ENCODE measurements around the gene CERT1.

Gene CERT1

DNA sequence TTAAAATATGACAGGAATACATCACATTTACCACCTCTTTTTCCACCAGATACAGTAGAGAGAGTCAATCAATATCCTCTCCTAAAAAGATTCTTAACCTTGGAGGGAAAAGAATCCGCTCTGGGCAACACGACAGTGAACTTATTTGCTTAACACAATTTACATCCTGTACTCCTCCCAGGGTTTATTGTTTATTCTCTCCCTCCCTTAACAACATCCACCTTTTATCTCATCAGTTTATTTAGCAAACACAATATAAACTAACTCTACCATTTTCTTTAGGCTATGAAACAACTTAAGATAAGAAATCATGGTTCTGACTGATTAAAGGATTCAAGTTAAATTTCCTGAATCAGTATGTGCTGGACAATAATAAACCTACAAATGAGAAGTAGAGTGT, 50.9 kb downstream of the CERT1 start:
- Histone ChIP-seq H3K18ac (ENCODE audit: low read length) (no peak overlapping the region), H3K27ac (replicated peaks; ENCODE audit: low read length) (no peak overlapping the region), H3K4me3 (ENCODE audit: low read length in 2 of 2) (no peak overlapping the region), H2BK120ac (ENCODE audit: low read depth, low read length) (no peak overlapping the region), H3K9ac (ENCODE audit: low read depth, low read length, poor library complexity) (no peak overlapping the region), H3K9me3 (replicated peaks in 1 of 2; ENCODE audit: control insufficient read depth in 2 of 2, insufficient read depth in 1 of 2, low read depth in 1 of 2, low read length in 2 of 2) (peaks cover 0 to 5% of the 10 kb centered on the region in 2 donors), H3K27me3 (ENCODE audit: control insufficient read depth in 3 of 3, insufficient read depth in 3 of 3, low read depth in 1 of 3, low read length in 3 of 3) (no peaks in the 10 kb centered on the region), H3K23ac (ENCODE audit: low read depth, low read length, poor library complexity) (no peak overlapping the region), H3K4ac (ENCODE audit: low read length) (no peak overlapping the region), H3K79me1 (ENCODE audit: low read depth, low read length) (no peaks in the 10 kb centered on the region), H2BK5ac (ENCODE audit: low read length) (no peak overlapping the region), H3K14ac (ENCODE audit: low read length) (no peak overlapping the region), H4K8ac (ENCODE audit: low read depth, low read length) (no peak overlapping the region), H2AFZ (ENCODE audit: low read length) (no peak overlapping the region), H2AK5ac (ENCODE audit: low read depth, low read length) (no peak overlapping the region), H3K36me3 (replicated peaks in 1 of 2; ENCODE audit: control insufficient read depth in 2 of 2, insufficient read depth in 2 of 2, low read length in 2 of 2) (peaks cover 0 to 21% of the 10 kb centered on the region in 2 donors), H2BK15ac (ENCODE audit: low read length) (no peak overlapping the region), H3K4me2 (ENCODE audit: insufficient read depth, low read length, poor library complexity, severe bottlenecking) (no peak overlapping the region), H3K4me1 (ENCODE audit: control insufficient read depth in 2 of 2, insufficient read depth in 1 of 2, low read depth in 1 of 2, low read length in 2 of 2) (peaks cover 0 to 1% of the 10 kb centered on the region in 2 donors), H2BK12ac (ENCODE audit: low read length) (no peak overlapping the region), H4K91ac (ENCODE audit: low read depth, low read length, poor library complexity) (no peak overlapping the region)
- no CpG with 5 or more reads among the region's 2 CpGs for whole genome bisulfite sequencing, 2 donors (ENCODE audit: extremely low coverage in 2 of 2, insufficient read length in 2 of 2, insufficient replicate concordance in 1 of 2)
- no peak for DNase-seq (ENCODE audit: low spot score)

- 100% methylated on average over 3 of the region's 8 CpGs; no CpG with 5 or more reads in 1 of the 2 donors for WGBS, 2 donors (ENCODE audit: extremely low coverage in 2 of 2, insufficient read length in 2 of 2, insufficient replicate concordance in 1 of 2)
- H4K91ac ChIP-seq (ENCODE audit: low read depth, low read length, poor library complexity), result no peak overlapping the region
Observed at GRCh38 chr5:75457691-75458090, 53.7 kb downstream of the CERT1 start.

DNA sequence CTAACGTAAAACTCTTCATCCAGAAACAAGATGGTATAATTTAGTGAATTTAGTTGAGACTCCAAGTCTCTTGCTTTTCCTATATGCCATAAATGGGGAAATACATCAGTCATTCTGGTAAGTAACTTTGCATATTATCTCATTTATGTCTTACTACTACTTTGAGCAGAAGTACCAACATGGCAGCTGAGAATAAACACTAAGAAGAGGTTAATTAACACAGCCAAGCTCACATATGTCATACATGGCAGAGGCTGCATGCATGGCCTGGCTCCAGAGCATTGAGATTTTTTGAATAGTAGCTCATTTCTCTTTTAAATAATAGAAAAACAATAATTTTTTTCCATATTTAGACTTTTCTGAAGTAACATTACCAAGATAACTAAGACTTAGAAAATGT, 54.3 kb downstream of the CERT1 start:
- Histone ChIP-seq H2AFZ (ENCODE audit: low read length) (no peak overlapping the region), H2BK12ac (ENCODE audit: low read length) (no peak overlapping the region), H3K27ac (replicated peaks; ENCODE audit: low read length) (no peak overlapping the region), H3K4me2 (ENCODE audit: insufficient read depth, low read length, poor library complexity, severe bottlenecking) (no peak overlapping the region), H2AK5ac (ENCODE audit: low read depth, low read length) (no peak overlapping the region), H3K23ac (ENCODE audit: low read depth, low read length, poor library complexity) (no peak overlapping the region), H3K79me1 (ENCODE audit: low read depth, low read length) (no peaks in the 10 kb centered on the region), H3K9ac (ENCODE audit: low read depth, low read length, poor library complexity) (no peak overlapping the region), H3K4me3 (ENCODE audit: low read length in 2 of 2) (no peak overlapping the region), H3K14ac (ENCODE audit: low read length) (no peak overlapping the region), H3K9me3 (replicated peaks in 1 of 2; ENCODE audit: control insufficient read depth in 2 of 2, insufficient read depth in 1 of 2, low read depth in 1 of 2, low read length in 2 of 2) (peaks cover 0 to 3% of the 10 kb centered on the region in 2 donors), H2BK5ac (ENCODE audit: low read length) (no peak overlapping the region), H4K8ac (ENCODE audit: low read depth, low read length) (no peak overlapping the region), H2BK15ac (ENCODE audit: low read length) (no peak overlapping the region), H2BK120ac (ENCODE audit: low read depth, low read length) (no peak overlapping the region), H3K4ac (ENCODE audit: low read length) (no peak overlapping the region), H3K18ac (ENCODE audit: low read length) (no peak overlapping the region), H4K91ac (ENCODE audit: low read depth, low read length, poor library complexity) (no peak overlapping the region), H3K27me3 (ENCODE audit: control insufficient read depth in 3 of 3, insufficient read depth in 3 of 3, low read depth in 1 of 3, low read length in 3 of 3) (no peaks in the 10 kb centered on the region), H3K4me1 (ENCODE audit: control insufficient read depth in 2 of 2, insufficient read depth in 1 of 2, low read depth in 1 of 2, low read length in 2 of 2) (no peaks in the 10 kb centered on the region), H3K36me3 (replicated peaks in 1 of 2; ENCODE audit: control insufficient read depth in 2 of 2, insufficient read depth in 2 of 2, low read length in 2 of 2) (peaks cover 0 to 20% of the 10 kb centered on the region in 2 donors)
- no peak for DNase-seq (ENCODE audit: low spot score)
- WGBS, 2 donors (ENCODE audit: extremely low coverage in 2 of 2, insufficient read length in 2 of 2, insufficient replicate concordance in 1 of 2), result no CpG with 5 or more reads among the region's 1 CpG

More at GRCh38 chr5:75457691-75458090, 53.7 kb downstream of the CERT1 start:
- Histone ChIP-seq H2AFZ (ENCODE audit: low read length) (no peak overlapping the region), H3K27ac (replicated peaks; ENCODE audit: low read length) (no peak overlapping the region), H2AK5ac (ENCODE audit: low read depth, low read length) (no peak overlapping the region), H3K4me2 (ENCODE audit: insufficient read depth, low read length, poor library complexity, severe bottlenecking) (no peak overlapping the region), H3K36me3 (replicated peaks in 1 of 2; ENCODE audit: control insufficient read depth in 2 of 2, insufficient read depth in 2 of 2, low read length in 2 of 2) (peaks cover 0 to 22% of the 10 kb centered on the region in 2 donors), H3K4me3 (ENCODE audit: low read length in 2 of 2) (no peak overlapping the region), H3K23ac (ENCODE audit: low read depth, low read length, poor library complexity) (no peak overlapping the region), H3K14ac (ENCODE audit: low read length) (no peak overlapping the region), H4K8ac (ENCODE audit: low read depth, low read length) (no peak overlapping the region), H2BK12ac (ENCODE audit: low read length) (no peak overlapping the region), H2BK5ac (ENCODE audit: low read length) (no peak overlapping the region), H2BK120ac (ENCODE audit: low read depth, low read length) (no peak overlapping the region), H2BK15ac (ENCODE audit: low read length) (no peak overlapping the region), H3K4me1 (ENCODE audit: control insufficient read depth in 2 of 2, insufficient read depth in 1 of 2, low read depth in 1 of 2, low read length in 2 of 2) (no peaks in the 10 kb centered on the region), H3K9me3 (replicated peaks in 1 of 2; ENCODE audit: control insufficient read depth in 2 of 2, insufficient read depth in 1 of 2, low read depth in 1 of 2, low read length in 2 of 2) (peaks cover 0 to 5% of the 10 kb centered on the region in 2 donors), H3K27me3 (ENCODE audit: control insufficient read depth in 3 of 3, insufficient read depth in 3 of 3, low read depth in 1 of 3, low read length in 3 of 3) (no peaks in the 10 kb centered on the region), H3K4ac (ENCODE audit: low read length) (no peak overlapping the region), H3K9ac (ENCODE audit: low read depth, low read length, poor library complexity) (no peak overlapping the region), H3K79me1 (ENCODE audit: low read depth, low read length) (no peaks in the 10 kb centered on the region), H3K18ac (ENCODE audit: low read length) (no peak overlapping the region)
- DNase-seq (ENCODE audit: low spot score), result no peak

- H3K79me1 ChIP-seq (ENCODE audit: low read depth, low read length), result no peaks in the 10 kb centered on the region
- H3K18ac ChIP-seq (ENCODE audit: low read length), result no peak overlapping the region
- no peak overlapping the region for H3K4ac ChIP-seq (ENCODE audit: low read length)
- no peak overlapping the region for H3K27ac ChIP-seq (replicated peaks; ENCODE audit: low read length)
- peaks cover 2 to 27% of the 10 kb centered on the region in 2 donors for H3K9me3 ChIP-seq (replicated peaks in 1 of 2; ENCODE audit: control insufficient read depth in 2 of 2, insufficient read depth in 1 of 2, low read depth in 1 of 2, low read length in 2 of 2)
- no peak overlapping the region for H3K23ac ChIP-seq (ENCODE audit: low read depth, low read length, poor library complexity)
- H2BK15ac ChIP-seq (ENCODE audit: low read length), result no peak overlapping the region
- no peaks in the 10 kb centered on the region for H3K4me1 ChIP-seq (ENCODE audit: control insufficient read depth in 2 of 2, insufficient read depth in 1 of 2, low read depth in 1 of 2, low read length in 2 of 2)
- H4K91ac ChIP-seq (ENCODE audit: low read depth, low read length, poor library complexity), result no peak overlapping the region
- no peak overlapping the region for H2BK12ac ChIP-seq (ENCODE audit: low read length)
- peaks cover 0 to 3% of the 10 kb centered on the region in 2 donors for H3K36me3 ChIP-seq (replicated peaks in 1 of 2; ENCODE audit: control insufficient read depth in 2 of 2, insufficient read depth in 2 of 2, low read length in 2 of 2)
- H3K4me2 ChIP-seq (ENCODE audit: insufficient read depth, low read length, poor library complexity, severe bottlenecking), result no peak overlapping the region
- no peak overlapping the region for H2BK5ac ChIP-seq (ENCODE audit: low read length)
- H3K4me3 ChIP-seq (ENCODE audit: low read length in 2 of 2), result no peak overlapping the region
- H4K8ac ChIP-seq (ENCODE audit: low read depth, low read length), result no peak overlapping the region
- no peak overlapping the region for H2BK120ac ChIP-seq (ENCODE audit: low read depth, low read length)
- H3K9ac ChIP-seq (ENCODE audit: low read depth, low read length, poor library complexity), result no peak overlapping the region
- no peaks in the 10 kb centered on the region for H3K27me3 ChIP-seq (ENCODE audit: control insufficient read depth in 3 of 3, insufficient read depth in 3 of 3, low read depth in 1 of 3, low read length in 3 of 3)
- H2AK5ac ChIP-seq (ENCODE audit: low read depth, low read length), result no peak overlapping the region
- DNase-seq (ENCODE audit: low spot score), result no peak
- H2AFZ ChIP-seq (ENCODE audit: low read length), result no peak overlapping the region
- H3K14ac ChIP-seq (ENCODE audit: low read length), result no peak overlapping the region
- no CpG with 5 or more reads among the region's 1 CpG for WGBS, 2 donors (ENCODE audit: extremely low coverage in 2 of 2, insufficient read length in 2 of 2, insufficient replicate concordance in 1 of 2)
Observed at GRCh38 chr5:75450069-75450468, 61.4 kb downstream of the CERT1 start.

All from neuronal stem cell (in vitro differentiated cells).